Stimulated activated CD4-positive, alpha-beta T cell treated with anti-CD3 and anti-CD28 coated beads, Interleukin-4, amount 100 ng/mL, for 4 hours (primary cell): ENCODE measurements around the gene BCAS3.
"Not testable (repeated sequence)": the region's sequence is repeated elsewhere in the genome, so short reads cannot be mapped to it uniquely, and the experiment has no call there.

ENCODE experiments used
- DNase-seq, 2 experiments: peaks; one replicate each; pipeline ENCODE4 v3.0.0-alpha.2; 2020

BCAS3 gene

GRCh38 chr17:60747069-60747808, 69.6 kb downstream of the BCAS3 start:
- no peak for DNase-seq

- no peak for DNase-seq
Observed at GRCh38 chr17:60748204-60748603, 70.6 kb downstream of the BCAS3 start.

- no peak for DNase-seq
Observed at GRCh38 chr17:60749050-60749449, 71.4 kb downstream of the BCAS3 start.

- no peak for DNase-seq
Observed at GRCh38 chr17:60749708-60750107, 72.1 kb downstream of the BCAS3 start.

GRCh38 chr17:60750640-60751039, 73.0 kb downstream of the BCAS3 start:
- no peak for DNase-seq

- no peak for DNase-seq
Observed at GRCh38 chr17:60751884-60752283, 74.2 kb downstream of the BCAS3 start.

GRCh38 chr17:60752873-60753577, 75.4 kb downstream of the BCAS3 start:
- DNase-seq: no peak

GRCh38 chr17:60754057-60754604, 76.5 kb downstream of the BCAS3 start:
- no peak for DNase-seq

- DNase-seq: not testable (repeated sequence)
Observed at GRCh38 chr17:60756798-60757197, 79.1 kb downstream of the BCAS3 start.

- DNase-seq: no peak
Observed at GRCh38 chr17:60757437-60757836, 79.8 kb downstream of the BCAS3 start.

- DNase-seq: no peak
Observed at GRCh38 chr17:60759756-60760155, 82.1 kb downstream of the BCAS3 start.

GRCh38 chr17:60761301-60761700, 83.7 kb downstream of the BCAS3 start:
- not testable (repeated sequence) for DNase-seq

- no peak for DNase-seq
Observed at GRCh38 chr17:60766778-60767190, 89.1 kb downstream of the BCAS3 start.

- no peak for DNase-seq
Observed at GRCh38 chr17:60767744-60768308, 90.2 kb downstream of the BCAS3 start.

GRCh38 chr17:60769327-60769726, 91.7 kb downstream of the BCAS3 start:
- DNase-seq: no peak

- no peak for DNase-seq
Observed at GRCh38 chr17:60770946-60771422, 93.3 kb downstream of the BCAS3 start.

- DNase-seq: not testable (repeated sequence)
Observed at GRCh38 chr17:60771621-60772020, 94.0 kb downstream of the BCAS3 start.

- no peak for DNase-seq
Observed at GRCh38 chr17:60773552-60773951, 95.9 kb downstream of the BCAS3 start.

- no peak for DNase-seq
Observed at GRCh38 chr17:60781880-60782412, 104.3 kb downstream of the BCAS3 start.

GRCh38 chr17:60782742-60783141, 105.1 kb downstream of the BCAS3 start:
- no peak for DNase-seq

GRCh38 chr17:60790205-60790604, 112.6 kb downstream of the BCAS3 start:
- no peak for DNase-seq

- DNase-seq: no peak
Observed at GRCh38 chr17:60792250-60792898, 114.7 kb downstream of the BCAS3 start.

GRCh38 chr17:60798576-60798975, 120.9 kb downstream of the BCAS3 start:
- DNase-seq: no peak
